PC-3 (cell line): Measurements from ENCODE around the gene C6orf136. TPM values are rescaled to one million over a fixed set of nuclear protein-coding genes. Genes with fewer than 3 reads are reported as not detected.

Experiments used
- ATAC-seq: fragments of 200-7000 bp; cut with Tn5 transposase; 2 replicates; pipeline ENCODE4 v1.9.1; 2020; ENCODE audit warnings: mild to moderate bottlenecking, moderate library complexity
- BruUV-seq: library from RNA; stranded (reverse); fragments of 400-500 nt; replicated peaks from 2 replicates; lab custom pipeline; 2021; lab: Mats Ljungman, UMichigan
- CTCF ChIA-PET: fragments of 300-600 bp; sonication (Branson Sonifier 250); formaldehyde crosslinking; loops from one replicate; lab custom pipeline; 2022; ENCODE audit warnings: antibody characterized with exemption; lab: Charles Lee
- POLR2A ChIA-PET: fragments of 300-600 bp; sonication (Branson Sonifier 250); formaldehyde crosslinking; loops from one replicate; lab custom pipeline; 2022; ENCODE audit warnings: antibody characterized with exemption; ENCODE audit not compliant: unreplicated experiment; lab: Charles Lee
- DNase-seq: peaks from one replicate; pipeline ENCODE4 v3.0.0-alpha.2; 2015
- H2AFZ ChIP-seq: fragments of 300-600 bp; sonication (generic); 2 replicates; pipeline ENCODE4 v1.6.0; 2016; ENCODE audit warnings: antibody characterized with exemption, low read length
- H3F3A ChIP-seq: fragments of 300-600 bp; sonication (generic); one replicate; pipeline ENCODE4 v1.6.0; 2017; ENCODE audit warnings: antibody characterized with exemption, low read length, control low read depth, mild to moderate bottlenecking; ENCODE audit not compliant: unreplicated experiment
- H3K27ac ChIP-seq: fragments of 300-600 bp; sonication (generic); 2 replicates; pipeline ENCODE4 v1.5.1; 2016; ENCODE audit warnings: mild to moderate bottlenecking, low read length
- H3K27me3 ChIP-seq: fragments of 300-600 bp; sonication (generic); 2 replicates; pipeline ENCODE4 v1.6.1; 2016; ENCODE audit warnings: low read length, mixed read lengths
- H3K36me3 ChIP-seq: fragments of 300-600 bp; sonication (generic); 2 replicates; pipeline ENCODE4 v1.6.1; 2016; ENCODE audit warnings: low read depth, mixed run types, low read length, mixed read lengths
- H3K4me1 ChIP-seq: fragments of 300-600 bp; sonication (generic); 2 replicates; pipeline ENCODE4 v1.5.1; 2016; ENCODE audit warnings: low read length; ENCODE audit not compliant: insufficient read depth
- H3K4me2 ChIP-seq: fragments of 300-600 bp; sonication (generic); 2 replicates; pipeline ENCODE4 v1.6.0; 2016; ENCODE audit warnings: low read length
- H3K4me3 ChIP-seq: fragments of 300-600 bp; sonication (generic); 2 replicates; pipeline ENCODE4 v1.5.1; 2016; ENCODE audit warnings: mild to moderate bottlenecking, low read length, mixed read lengths
- H3K79me2 ChIP-seq: fragments of 300-600 bp; sonication (generic); 2 replicates; pipeline ENCODE4 v1.6.1; 2017; ENCODE audit warnings: low read length, mixed read lengths
- H3K9ac ChIP-seq: fragments of 300-600 bp; sonication (generic); 2 replicates; pipeline ENCODE4 v1.6.0; 2016; ENCODE audit warnings: mild to moderate bottlenecking, low read length
- H3K9me2 ChIP-seq: fragments of 300-600 bp; sonication (generic); replicated peaks from 2 replicates; pipeline ENCODE4 v1.6.1; 2016; ENCODE audit warnings: mixed run types, low read length, mixed read lengths
- H3K9me3 ChIP-seq: fragments of 300-600 bp; sonication (generic); 2 replicates; pipeline ENCODE4 v1.6.1; 2016; ENCODE audit warnings: low read length, mixed read lengths
- H4K20me1 ChIP-seq: fragments of 300-600 bp; sonication (generic); 2 replicates; pipeline ENCODE4 v1.6.1; 2016; ENCODE audit warnings: low read length, mixed read lengths
- EZH2 ChIP-seq: fragments of 300-600 bp; sonication (generic); IDR thresholded peaks from one replicate; pipeline ENCODE4 v1.6.1; 2017; ENCODE audit warnings: antibody characterized with exemption, mild to moderate bottlenecking, low read length; ENCODE audit not compliant: unreplicated experiment
- EZH2phosphoT487 ChIP-seq: fragments of 300-600 bp; sonication (generic); IDR thresholded peaks from 2 replicates; pipeline ENCODE4 v1.6.1; 2018; ENCODE audit warnings: mild to moderate bottlenecking, antibody characterized with exemption, low read length, borderline replicate concordance
- intact Hi-C: fragments of 100-400 bp; cut with micrococcal nuclease; formaldehyde crosslinking; loops from 2 replicates; pipeline ENCODE4 v1.9.0; 2023
- total RNA-seq: library from RNA; depleted of rRNA; stranded (reverse); fragments of >200 nt; gene quantifications from 2 replicates; pipeline ENCODE4 v1.2.3, GENCODE V29; 2014
- TF ChIP-seq, protein P1 (sequence below): fragments of 300-600 bp; sonication (generic); conservative IDR thresholded peaks from 2 replicates; pipeline ENCODE4 v1.5.1; 2017; ENCODE audit warnings: antibody characterized with exemption, low read depth, mild to moderate bottlenecking, low read length

Gene C6orf136
- total RNA-seq, 1 experiment from 2014 or later: 18.7 TPM

DNA sequence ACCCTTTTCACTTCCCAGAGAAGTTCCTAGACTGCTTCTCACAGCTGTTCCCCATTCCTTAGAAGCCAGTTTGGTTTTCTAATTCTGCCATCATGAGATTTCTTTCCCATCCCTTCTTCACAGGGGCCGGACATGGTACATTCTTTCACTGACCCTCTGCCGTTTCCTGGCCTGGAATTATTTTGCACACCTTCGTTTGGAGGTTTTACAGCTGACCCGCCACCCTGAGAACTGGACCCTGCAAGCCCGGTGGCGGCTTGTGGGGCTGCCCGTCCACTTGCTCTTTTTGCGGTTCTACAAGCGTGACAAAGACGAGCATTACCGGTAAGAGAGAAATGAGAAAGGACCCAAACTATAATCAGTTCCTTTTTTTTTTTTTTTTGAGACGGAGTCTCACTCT is 4.2 kb downstream of the C6orf136 start:
- POLR2A ChIA-PET: no interaction called here
- no peak overlapping the region for H3K9ac ChIP-seq
- H2AFZ ChIP-seq: no peak overlapping the region
- no peak for ATAC-seq
- H3K27me3 ChIP-seq: no peaks in the 10 kb centered on the region
- TF ChIP-seq EZH2 (no peak), EZH2phosphoT487 (no peak)
- TF ChIP-seq, protein P1, sequence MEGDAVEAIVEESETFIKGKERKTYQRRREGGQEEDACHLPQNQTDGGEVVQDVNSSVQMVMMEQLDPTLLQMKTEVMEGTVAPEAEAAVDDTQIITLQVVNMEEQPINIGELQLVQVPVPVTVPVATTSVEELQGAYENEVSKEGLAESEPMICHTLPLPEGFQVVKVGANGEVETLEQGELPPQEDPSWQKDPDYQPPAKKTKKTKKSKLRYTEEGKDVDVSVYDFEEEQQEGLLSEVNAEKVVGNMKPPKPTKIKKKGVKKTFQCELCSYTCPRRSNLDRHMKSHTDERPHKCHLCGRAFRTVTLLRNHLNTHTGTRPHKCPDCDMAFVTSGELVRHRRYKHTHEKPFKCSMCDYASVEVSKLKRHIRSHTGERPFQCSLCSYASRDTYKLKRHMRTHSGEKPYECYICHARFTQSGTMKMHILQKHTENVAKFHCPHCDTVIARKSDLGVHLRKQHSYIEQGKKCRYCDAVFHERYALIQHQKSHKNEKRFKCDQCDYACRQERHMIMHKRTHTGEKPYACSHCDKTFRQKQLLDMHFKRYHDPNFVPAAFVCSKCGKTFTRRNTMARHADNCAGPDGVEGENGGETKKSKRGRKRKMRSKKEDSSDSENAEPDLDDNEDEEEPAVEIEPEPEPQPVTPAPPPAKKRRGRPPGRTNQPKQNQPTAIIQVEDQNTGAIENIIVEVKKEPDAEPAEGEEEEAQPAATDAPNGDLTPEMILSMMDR: no peak
- H3K4me1 ChIP-seq: peaks cover 9% of the 10 kb centered on the region
- H3F3A ChIP-seq: no peaks in the 10 kb centered on the region
- H3K79me2 ChIP-seq: peaks cover 33% of the 10 kb centered on the region
- H3K4me2 ChIP-seq: no peak overlapping the region
- H3K36me3 ChIP-seq: peaks cover 27% of the 10 kb centered on the region
- H3K9me3 ChIP-seq: no peaks in the 10 kb centered on the region
- no peak for DNase-seq
- H4K20me1 ChIP-seq: no peaks in the 10 kb centered on the region
- intact Hi-C loops: no loop called here
- CTCF ChIA-PET: interaction anchor here (0.6 kb wide), 1 partner anchor 523 kb away, joined by 4 read pairs; no protein-coding TSS in a partner anchor
- H3K4me3 ChIP-seq: no peak overlapping the region
- BruUV-seq: no TSS peak
- H3K27ac ChIP-seq: no peak overlapping the region
- no peaks in the 10 kb centered on the region for H3K9me2 ChIP-seq

DNA sequence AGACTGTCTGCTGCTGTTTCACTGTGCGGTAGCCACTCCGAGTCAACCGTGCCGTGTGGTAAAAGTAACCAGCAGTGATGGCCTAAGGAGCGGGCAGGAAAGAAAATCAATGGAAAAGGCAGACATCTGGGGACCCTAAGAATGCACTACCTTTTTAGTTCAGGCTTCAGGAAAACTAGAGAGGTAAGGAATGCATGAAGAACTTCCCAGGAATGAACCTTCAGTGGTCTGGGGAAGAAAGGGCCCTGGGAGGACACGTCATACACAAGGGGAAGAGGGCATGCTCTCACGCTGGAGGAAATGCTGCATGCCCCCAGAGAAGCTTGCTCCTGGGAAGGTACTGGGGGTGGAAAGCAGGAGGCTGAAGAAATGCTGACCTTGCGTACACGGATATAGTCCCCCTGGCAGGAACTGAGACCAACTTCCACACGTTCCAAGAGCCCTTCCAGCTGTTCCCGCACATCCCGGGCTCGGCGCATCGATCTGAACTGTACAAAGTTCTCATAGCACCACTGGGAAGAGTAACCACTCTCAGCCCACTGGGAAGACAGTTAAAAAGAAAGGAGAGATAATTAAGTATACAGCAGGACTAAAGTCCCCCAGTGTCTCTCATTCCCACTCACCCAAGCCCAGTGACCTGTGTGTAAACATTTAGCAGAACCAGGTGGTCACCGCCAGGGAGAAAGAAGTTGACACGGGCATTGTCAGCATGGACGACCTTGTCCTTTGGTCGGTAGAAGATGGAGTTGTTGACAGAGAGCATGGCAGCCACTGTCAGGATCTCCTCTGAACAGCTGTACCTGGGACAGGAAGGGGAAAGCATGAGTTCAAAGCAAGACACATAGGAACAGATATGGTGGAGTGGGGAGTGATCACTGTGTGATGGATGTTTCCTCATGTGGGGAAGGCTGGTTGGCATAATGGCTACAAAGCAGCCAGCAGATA is 8.1 kb downstream of the C6orf136 start:
- Histone ChIP-seq H3F3A (no peaks in the 10 kb centered on the region), H3K9me3 (no peaks in the 10 kb centered on the region), H3K9ac (no peak overlapping the region), H3K36me3 (peaks cover 45% of the 10 kb centered on the region), H3K4me1 (no peaks in the 10 kb centered on the region), H3K9me2 (no peaks in the 10 kb centered on the region), H3K27ac (no peak overlapping the region), H3K4me2 (no peak overlapping the region), H3K79me2 (no peaks in the 10 kb centered on the region), H2AFZ (no peak overlapping the region), H3K27me3 (no peaks in the 10 kb centered on the region), H3K4me3 (no peak overlapping the region), H4K20me1 (no peaks in the 10 kb centered on the region)
- ATAC-seq: no peak
- BruUV-seq: TSS peak; percentile 7
- POLR2A ChIA-PET: no interaction called here
- DNase-seq: no peak
- no peak for TF ChIP-seq EZH2
- TF ChIP-seq, protein P1: no peak
- TF ChIP-seq EZH2phosphoT487: no peak
- intact Hi-C loops: no loop called here
- CTCF ChIA-PET: no interaction called here

DNA sequence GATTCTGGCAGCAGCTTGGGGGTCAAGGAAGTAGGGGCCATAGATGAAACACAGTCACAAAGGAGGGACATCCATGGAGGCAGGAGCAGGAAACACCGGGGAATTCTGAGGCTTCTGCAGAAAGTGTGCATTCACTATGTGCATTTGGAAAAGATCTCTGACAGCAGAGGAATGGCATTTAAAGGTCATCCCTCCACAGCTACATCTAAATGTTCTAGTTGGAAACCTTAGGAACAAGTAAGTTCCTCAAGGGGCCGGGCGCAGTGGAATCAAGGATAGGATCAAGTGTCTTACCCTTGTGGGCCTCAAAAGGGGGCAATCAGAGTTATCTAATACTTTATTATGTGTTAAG is 8.8 kb downstream of the C6orf136 start:
- no peak overlapping the region for H3K4me2 ChIP-seq
- POLR2A ChIA-PET: no interaction called here
- no TSS peak for BruUV-seq

More for the DNA sequence above, 8.8 kb downstream of the C6orf136 start:
- H3K9me3 ChIP-seq: no peaks in the 10 kb centered on the region
- H3F3A ChIP-seq: no peaks in the 10 kb centered on the region
- no peak overlapping the region for H3K9ac ChIP-seq
- H3K36me3 ChIP-seq: peaks cover 45% of the 10 kb centered on the region
- no peak overlapping the region for H2AFZ ChIP-seq
- DNase-seq (no peak), ATAC-seq (no peak)
- H3K4me1 ChIP-seq: no peaks in the 10 kb centered on the region
- TF ChIP-seq EZH2 (no peak), EZH2phosphoT487 (no peak)
- TF ChIP-seq, protein P1: no peak
- no peak overlapping the region for H3K27ac ChIP-seq
- no peaks in the 10 kb centered on the region for H4K20me1 ChIP-seq
- no peaks in the 10 kb centered on the region for H3K27me3 ChIP-seq
- CTCF ChIA-PET: no interaction called here
- no peaks in the 10 kb centered on the region for H3K9me2 ChIP-seq
- no peaks in the 10 kb centered on the region for H3K79me2 ChIP-seq
- H3K4me3 ChIP-seq: no peak overlapping the region
- intact Hi-C loops: no loop called here
